H1 (cell line): ENCODE measurements around the gene TRIM71. TPM values are rescaled to one million over a fixed set of nuclear protein-coding genes. Genes with fewer than 3 reads are reported as not detected.

Experiments
- CTCF ChIA-PET: fragments of 300-600 bp; sonication (Branson Sonifier 250); formaldehyde crosslinking; loops from one replicate; lab custom pipeline; 2021; ENCODE audit not compliant: partially characterized antibody; lab: Charles Lee
- POLR2A ChIA-PET: fragments of 300-600 bp; sonication (Branson Sonifier 250); formaldehyde crosslinking; loops from one replicate; lab custom pipeline; 2021; ENCODE audit warnings: inconsistent platforms; ENCODE audit not compliant: partially characterized antibody; lab: Charles Lee
- DNase-seq, 2 experiments: peaks; one replicate each; pipeline versions ENCODE4 v3.0.0 to v3.0.0-alpha.2; 2010 to 2022; ENCODE audit warnings: low spot score in 2 of 2, low read depth in 1 of 2, mixed read lengths in 1 of 2
- FAIRE-seq: peaks from 2 replicates; lab custom pipeline; 2011; peaks lifted over from hg19 to GRCh38; lab: Jason Lieb, UNC
- H2AFZ ChIP-seq: 2 replicates; pipeline ENCODE4 v1.8.1; 2012; ENCODE audit warnings: low read length, inconsistent platforms
- H2AK5ac ChIP-seq: 2 replicates; pipeline ENCODE4 v1.6.1; 2013; ENCODE audit warnings: low read depth, low read length
- H2BK120ac ChIP-seq: replicated peaks from 2 replicates; pipeline ENCODE3; 2013; ENCODE audit warnings: low read depth, low read length, inconsistent platforms
- H2BK12ac ChIP-seq: 2 replicates; pipeline ENCODE4 v1.6.1; 2013; ENCODE audit warnings: low read depth, low read length
- H2BK15ac ChIP-seq: 2 replicates; pipeline ENCODE4 v1.6.1; 2013; ENCODE audit warnings: low read length
- H2BK20ac ChIP-seq: 2 replicates; pipeline ENCODE4 v1.6.1; 2013; ENCODE audit warnings: low read length
- H2BK5ac ChIP-seq: 2 replicates; pipeline ENCODE4 v1.6.1; 2013; ENCODE audit warnings: low read depth, low read length
- H3K14ac ChIP-seq: 2 replicates; pipeline ENCODE4 v1.6.1; 2013; ENCODE audit warnings: inconsistent platforms; ENCODE audit not compliant: insufficient read length
- H3K18ac ChIP-seq: 2 replicates; pipeline ENCODE4 v1.6.1; 2013; ENCODE audit warnings: low read length; ENCODE audit errors: extremely low read depth
- H3K23ac ChIP-seq: 2 replicates; pipeline ENCODE4 v1.6.1; 2013; ENCODE audit warnings: inconsistent platforms; ENCODE audit not compliant: insufficient read length
- H3K23me2 ChIP-seq: 2 replicates; pipeline ENCODE4 v1.6.1; 2013; ENCODE audit warnings: low read depth, low read length
- H3K27ac ChIP-seq: 2 replicates; pipeline ENCODE4 v1.6.1; 2011; ENCODE audit warnings: low read depth, low read length, inconsistent platforms
- H3K27me3 ChIP-seq, 4 experiments: replicated peaks in 1 of 4; 1 replicate in 1 of 4; 2 replicates in 3 of 4; pipeline versions ENCODE4 v1.6.1 to v1.8.1; 2011 to 2013; ENCODE audit warnings: low read length in 3 of 4, mild to moderate bottlenecking in 3 of 4, inconsistent platforms in 2 of 4, mixed read lengths in 2 of 4, moderate library complexity in 1 of 4; ENCODE audit not compliant: control insufficient read depth in 3 of 4, insufficient read depth in 3 of 4; ENCODE audit errors: extremely low read depth in 1 of 4
- H3K36me3 ChIP-seq, 4 experiments: 2 replicates each; pipeline versions ENCODE4 v1.6.1 to v1.8.1; 2011 to 2013; ENCODE audit warnings: mild to moderate bottlenecking in 4 of 4, low read length in 3 of 4, moderate library complexity in 2 of 4, control low read depth in 1 of 4, inconsistent platforms in 1 of 4; ENCODE audit not compliant: insufficient read depth in 4 of 4, control insufficient read depth in 2 of 4
- H3K4ac ChIP-seq: replicated peaks from 2 replicates; pipeline ENCODE3; 2013; ENCODE audit warnings: low read length, low read depth, mixed read lengths, inconsistent platforms; ENCODE audit not compliant: insufficient read length
- H3K4me1 ChIP-seq, 4 experiments: replicated peaks in 1 of 4; 1 replicate in 1 of 4; 2 replicates in 3 of 4; pipeline versions ENCODE4 v1.6.1 to v1.8.1; 2011 to 2013; ENCODE audit warnings: low read length in 3 of 4, inconsistent platforms in 2 of 4, mixed read lengths in 1 of 4; ENCODE audit not compliant: insufficient read depth in 4 of 4, control insufficient read depth in 3 of 4
- H3K4me2 ChIP-seq, 2 experiments: 2 replicates each; pipeline versions ENCODE4 v1.6.1 to v1.8.1; 2011 to 2013; ENCODE audit warnings: low read depth in 2 of 2, low read length in 2 of 2, control low read depth in 1 of 2, inconsistent platforms in 1 of 2, mild to moderate bottlenecking in 1 of 2; ENCODE audit not compliant: insufficient read depth in 1 of 2
- H3K4me3 ChIP-seq, 4 experiments: fragments of 200-600, 300-600 bp in 1 of 4; sonication (generic), shearing (Covaris generic), sonication (Bioruptor Twin) in 1 of 4; 2 replicates each; pipeline versions ENCODE4 v1.5.1 to v1.8.1; 2011 to 2016; ENCODE audit warnings: low read length in 4 of 4, low read depth in 3 of 4, control low read depth in 2 of 4, inconsistent platforms in 2 of 4, mild to moderate bottlenecking in 2 of 4, mixed read lengths in 1 of 4, moderate library complexity in 1 of 4; ENCODE audit not compliant: insufficient read depth in 2 of 4; ENCODE audit errors: extremely low read depth in 1 of 4
- H3K56ac ChIP-seq: replicated peaks from 2 replicates; pipeline ENCODE3; 2013; ENCODE audit warnings: low read depth, mild to moderate bottlenecking, mixed read lengths, low read length, inconsistent platforms; ENCODE audit not compliant: insufficient read length
- H3K79me1 ChIP-seq: 2 replicates; pipeline ENCODE4 v1.6.1; 2013; ENCODE audit warnings: low read depth, low read length, control low read depth
- H3K79me2 ChIP-seq, 2 experiments: 2 replicates each; pipeline versions ENCODE4 v1.6.1 to v1.8.1; 2012 to 2013; ENCODE audit warnings: low read length in 2 of 2, mild to moderate bottlenecking in 2 of 2, inconsistent platforms in 1 of 2; ENCODE audit not compliant: insufficient read depth in 2 of 2, control insufficient read depth in 1 of 2
- H3K9ac ChIP-seq, 4 experiments: replicated peaks in 1 of 4; 1 replicate in 1 of 4; 2 replicates in 3 of 4; pipeline versions ENCODE4 v1.6.1 to v1.8.1; 2011 to 2013; ENCODE audit warnings: low read depth in 3 of 4, low read length in 3 of 4, control low read depth in 2 of 4, mild to moderate bottlenecking in 2 of 4, moderate library complexity in 2 of 4, inconsistent platforms in 1 of 4; ENCODE audit errors: extremely low read depth in 1 of 4
- H3K9me3 ChIP-seq, 2 experiments: 2 replicates each; pipeline versions ENCODE4 v1.6.1 to v1.8.1; 2012 to 2013; ENCODE audit warnings: mild to moderate bottlenecking in 2 of 2, moderate library complexity in 2 of 2, control low read depth in 1 of 2, inconsistent platforms in 1 of 2, low read depth in 1 of 2, low read length in 1 of 2, mixed read lengths in 1 of 2; ENCODE audit not compliant: insufficient read depth in 2 of 2
- H4K20me1 ChIP-seq, 2 experiments: replicated peaks in 1 of 2; 2 replicates each; pipeline versions ENCODE3 to v1.8.1; 2011 to 2013; ENCODE audit warnings: inconsistent platforms in 2 of 2, low read length in 2 of 2, mild to moderate bottlenecking in 1 of 2; ENCODE audit not compliant: insufficient read depth in 2 of 2, control insufficient read depth in 1 of 2
- H4K5ac ChIP-seq: 2 replicates; pipeline ENCODE4 v1.6.1; 2013; ENCODE audit warnings: low read length, low read depth, mixed read lengths, inconsistent platforms; ENCODE audit not compliant: insufficient read length
- H4K8ac ChIP-seq: 2 replicates; pipeline ENCODE4 v1.8.0; 2013; ENCODE audit warnings: mild to moderate bottlenecking, moderate library complexity, low read length, inconsistent platforms; ENCODE audit not compliant: insufficient read depth; ENCODE audit errors: extremely low read depth
- H4K91ac ChIP-seq: replicated peaks from 2 replicates; pipeline ENCODE3; 2013; ENCODE audit warnings: low read length, mixed read lengths, inconsistent platforms; ENCODE audit not compliant: insufficient read length
- ASH2L ChIP-seq: fragments of 200-600, 300-600 bp; sonication (generic); IDR thresholded peaks from one replicate; pipeline ENCODE4 v1.7.1; 2017; ENCODE audit warnings: low read length
- BRCA1 ChIP-seq: IDR thresholded peaks from 2 replicates; pipeline ENCODE4 v1.6.1; 2012; ENCODE audit warnings: low read depth, low read length, improper control_type of control experiment
- SIN3A ChIP-seq, 2 experiments: IDR thresholded peaks in 1 of 2; conservative IDR thresholded peaks in 1 of 2; 2 replicates each; pipeline ENCODE4 v1.6.1; 2011 to 2012; ENCODE audit warnings: low read length in 2 of 2, improper control_type of control experiment in 1 of 2, low read depth in 1 of 2, mild to moderate bottlenecking in 1 of 2
- WGBS, 2 experiments: shearing (Covaris generic) in 1 of 2; methylation state at CpG; one replicate each; pipeline versions ENCODE4 v1.1.6 to v1.1.7; 2013 to 2015; ENCODE audit warnings: low lambda C conversion rate in 2 of 2, mixed read lengths in 2 of 2, inconsistent platforms in 1 of 2, low coverage in 1 of 2, missing lambda C conversion rate in 1 of 2; ENCODE audit not compliant: insufficient replicate concordance in 2 of 2, insufficient coverage in 1 of 2, insufficient read length in 1 of 2; ENCODE audit errors: extremely low coverage in 1 of 2, missing lambda C conversion rate in 1 of 2; 5-methylcytosine and 5-hydroxymethylcytosine counted together
- polyA plus RNA-seq, 7 experiments: library from polyadenylated mRNA; depleted of rRNA in 3 of 7; stranded (reverse) in 5 of 7; unstranded in 2 of 7; fragments of >200 nt in 5 of 7; fragments of 200-250 nt in 2 of 7; gene quantifications; 1 replicate in 5 of 7; 2 replicates in 1 of 7; 4 replicates in 1 of 7; pipeline versions ENCODE4 v1.2.1 to v1.2.3, GENCODE V29; 2011 to 2013; ENCODE audit warnings: missing spikeins in 2 of 7, mixed read lengths in 2 of 7
- total RNA-seq: library from RNA; stranded (reverse); fragmentation: NEBNext Ultra II Directional; extraction: Animal tissue kit (Norgen Biotek cat#: 25700); gene quantifications from 2 replicates; pipeline ENCODE4 v1.2.1, GENCODE V29; 2021

The TRIM71 gene
- total and polyA plus RNA-seq, 2 of the 8 experiments (the other 6 are each of a cell fraction or from before 2014, with no cell fraction given): 53.7 to 293 TPM

- Histone ChIP-seq H2BK12ac (peak overlapping the region; percentile 95), H3K56ac (peak overlapping the region; percentile 55), H2AFZ (no peak overlapping the region), H3K4me3 (peak overlapping the region in 2 of 4 experiments; percentile 7 to 29; a peak in 3 of 8 replicates), H4K8ac (no peak overlapping the region), H3K14ac (no peak overlapping the region), H3K79me2 (peaks cover 0 to 19% of the 10 kb centered on the region in 2 experiments; a peak in 3 of 4 replicates), H3K4ac (peak overlapping the region; percentile 47), H4K5ac (peak overlapping the region; percentile 47), H3K36me3 (peaks cover 0 to 3% (median 0%) of the 10 kb centered on the region in 4 experiments; a peak in 1 of 8 replicates), H4K91ac (peak overlapping the region; percentile 88), H2AK5ac (peak overlapping the region; percentile 84), H2BK120ac (peak overlapping the region; percentile 52), H3K9ac (peak overlapping the region in 3 of 4 experiments; percentile 2 to 15 (median 12); a peak in 4 of 7 replicates), H3K9me3 (no peaks in the 10 kb centered on the region), H3K23me2 (peaks cover 4% of the 10 kb centered on the region; the same call in 1 of the 2 replicates), H3K18ac (peak overlapping the region; percentile 91), H3K23ac (no peak overlapping the region), H4K20me1 (no peaks in the 10 kb centered on the region), H3K27me3 (no peaks in the 10 kb centered on the region), H3K4me1 (peaks cover 17 to 31% (median 22%) of the 10 kb centered on the region in 4 experiments; a peak in 6 of 7 replicates), H3K4me2 (peak overlapping the region; percentile 53 to 79), H2BK5ac (peak overlapping the region; percentile 99), H2BK20ac (peak overlapping the region; percentile 100), H3K79me1 (no peaks in the 10 kb centered on the region; the same call in 1 of the 2 replicates), H2BK15ac (no peak overlapping the region), H3K27ac (peak overlapping the region; percentile 74; the same call in 1 of the 2 replicates)
- FAIRE-seq (peak; percentile 65), DNase-seq (peak in 1 of 2 experiments; percentile 23)
- ChIA-PET POLR2A (interaction anchor here (0.6 to 11.7 kb wide), 34 partner anchors 12 to 210 kb away, joined by 3 to 230 read pairs (median 4); partner anchors contain the start of genes CNOT10, DYNC1LI1 and TRIM71), CTCF (interaction anchor here (0.7 to 3.8 kb wide), 16 partner anchors 11 to 167 kb away, joined by 3 to 25 read pairs (median 3); no protein-coding TSS in a partner anchor)
- WGBS, 2 experiments: 10% methylated on average over 10 of the region's 10 CpGs; no CpG with 5 or more reads in 1 of the 2 experiments
- TF ChIP-seq SIN3A (conservative IDR thresholded peaks at IDR 0.05 in 1 of 2, IDR thresholded peaks at IDR 0.05 in 1 of 2; ENCODE audit: low read depth in 1 of 2, low read length in 2 of 2) (no peak), ASH2L (peak; percentile 58), BRCA1 (peak; percentile 41; the same call in 1 of the 2 replicates)
Observed at GRCh38 chr3:32780071-32780734, 37.6 kb upstream of the TRIM71 start.
